ENCODE measurements around the gene ORM1. TPM values are rescaled to one million over a fixed set of nuclear protein-coding genes. Genes with fewer than 3 reads are reported as not detected.

The ORM1 gene
- total and polyA plus RNA-seq, 2 of the 8 experiments (the other 6 are each of a cell fraction or from before 2014, with no cell fraction given) = 0.32 TPM; not detected in 1

DNA sequence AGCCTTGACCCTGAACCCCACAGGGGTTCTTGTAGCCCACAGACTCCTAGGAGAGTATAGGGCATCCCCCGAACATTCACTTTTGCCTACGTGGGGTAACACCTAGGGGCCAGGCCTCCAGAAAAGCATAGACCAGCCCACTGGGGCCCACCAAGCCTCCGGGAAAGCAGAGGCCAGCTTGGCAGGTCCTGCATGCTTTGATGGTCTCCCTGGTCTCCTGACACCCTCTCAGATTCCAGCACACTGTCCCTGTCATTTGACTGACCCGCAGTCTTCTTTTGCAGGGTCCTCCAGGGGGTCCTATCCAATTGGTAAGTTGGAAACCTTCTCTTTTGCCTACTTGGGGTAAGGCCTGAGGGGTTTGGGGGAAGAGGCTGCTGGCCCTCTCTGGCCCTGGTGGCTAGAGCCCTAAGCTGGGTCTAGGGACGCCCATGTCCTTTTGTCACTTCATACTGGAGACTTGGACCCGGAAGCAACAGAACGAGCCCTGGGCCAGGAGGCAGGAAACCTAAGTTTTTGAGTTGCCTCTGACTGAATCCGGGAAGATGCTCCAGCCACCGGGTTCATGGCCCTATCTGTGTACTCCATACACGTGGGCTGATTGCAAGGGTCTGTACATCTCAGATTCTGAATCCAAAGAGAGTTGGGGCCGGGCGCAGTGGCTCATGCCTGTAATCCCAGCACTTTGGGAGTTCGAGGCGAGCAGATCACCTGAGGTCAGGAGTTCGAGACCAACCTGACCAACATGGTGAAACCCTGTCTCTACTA is 20.9 kb upstream of the ORM1 start:
- H2BK5ac ChIP-seq (ENCODE audit: low read depth, low read length) = no peak overlapping the region
- CTCF ChIA-PET (ENCODE audit: partially characterized antibody) = interaction anchor here (1.0 to 1.2 kb wide), 3 partner anchors 11 to 218 kb away, joined by 3 to 4 read pairs (median 3); no protein-coding TSS in a partner anchor
- no peak overlapping the region for H2AFZ ChIP-seq (ENCODE audit: low read length)
- H3K18ac ChIP-seq (ENCODE audit: extremely low read depth, low read length) = no peak overlapping the region
- H3K23ac ChIP-seq (ENCODE audit: insufficient read length) = no peak overlapping the region
- H3K23me2 ChIP-seq (ENCODE audit: low read depth, low read length) = no peaks in the 10 kb centered on the region
- 84% methylated on average over 15 of the region's 15 CpGs; no CpG with 5 or more reads in 1 of the 2 experiments for WGBS, 2 experiments (ENCODE audit: extremely low coverage in 1 of 2, insufficient coverage in 1 of 2, insufficient read length in 1 of 2, insufficient replicate concordance in 2 of 2, low coverage in 1 of 2, low lambda C conversion rate in 2 of 2, missing lambda C conversion rate in 1 of 2)
- no peak overlapping the region for H2AK5ac ChIP-seq (ENCODE audit: low read depth, low read length)
- no peak overlapping the region for H2BK120ac ChIP-seq (replicated peaks; ENCODE audit: low read depth, low read length)
- H3K79me1 ChIP-seq (ENCODE audit: low read depth, low read length) = no peaks in the 10 kb centered on the region
- H2BK15ac ChIP-seq (ENCODE audit: low read length) = no peak overlapping the region
- H3K4me3 ChIP-seq (ENCODE audit: extremely low read depth in 1 of 4, insufficient read depth in 2 of 4, low read depth in 3 of 4, low read length in 4 of 4) = no peak overlapping the region
- H3K79me2 ChIP-seq (ENCODE audit: control insufficient read depth in 1 of 2, insufficient read depth in 2 of 2, low read length in 2 of 2) = no peaks in the 10 kb centered on the region
- H3K14ac ChIP-seq (ENCODE audit: insufficient read length) = no peak overlapping the region
- H3K4ac ChIP-seq (replicated peaks; ENCODE audit: insufficient read length, low read depth, low read length) = no peak overlapping the region
- no peak for FAIRE-seq
- no peak for TF ChIP-seq CHD1 (IDR thresholded peaks at IDR 0.05; ENCODE audit: low read depth, low read length)
- TF ChIP-seq POLR2A (IDR thresholded peaks at IDR 0.05; ENCODE audit: control extremely low read depth in 1 of 2, low read depth in 2 of 2, low read length in 2 of 2) = no peak
- TF ChIP-seq SIX5 (IDR thresholded peaks at IDR 0.05; ENCODE audit: low read depth, low read length) = no peak
- TF ChIP-seq, protein P1, sequence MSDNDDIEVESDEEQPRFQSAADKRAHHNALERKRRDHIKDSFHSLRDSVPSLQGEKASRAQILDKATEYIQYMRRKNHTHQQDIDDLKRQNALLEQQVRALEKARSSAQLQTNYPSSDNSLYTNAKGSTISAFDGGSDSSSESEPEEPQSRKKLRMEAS (IDR thresholded peaks at IDR 0.05) = no peak
- no peak for TF ChIP-seq CTBP2 (IDR thresholded peaks at IDR 0.05; ENCODE audit: borderline replicate concordance, insufficient read depth, insufficient read length, low read length)
- TF ChIP-seq BCL11A (IDR thresholded peaks at IDR 0.05; ENCODE audit: low read depth in 2 of 2, low read length in 2 of 2) = no peak
- no peak for TF ChIP-seq FOSL1 (IDR thresholded peaks at IDR 0.05; ENCODE audit: insufficient read depth, low read depth, low read length)
- no peak for TF ChIP-seq HDAC6 (IDR thresholded peaks at IDR 0.05; ENCODE audit: low read depth, low read length)
- no peak for TF ChIP-seq YY1 (IDR thresholded peaks at IDR 0.05; ENCODE audit: low read depth, low read length)
- no peak for TF ChIP-seq CHD2 (IDR thresholded peaks at IDR 0.05; ENCODE audit: low read length)
- no peak for TF ChIP-seq NANOG (IDR thresholded peaks at IDR 0.05; ENCODE audit: insufficient read depth, low read depth, low read length, poor library complexity, severe bottlenecking)
- no peak for TF ChIP-seq NRF1 (IDR thresholded peaks at IDR 0.05; ENCODE audit: low read depth, low read length)
- no peak for TF ChIP-seq TAF1 (IDR thresholded peaks at IDR 0.05; ENCODE audit: low read depth, low read length)
- TF ChIP-seq CBX5 (IDR thresholded peaks at IDR 0.05; ENCODE audit: low read depth, low read length) = no peak
- no peak overlapping the region for H4K5ac ChIP-seq (ENCODE audit: insufficient read length, low read depth, low read length)
- POLR2A ChIA-PET (ENCODE audit: partially characterized antibody) = no interaction called here
- H3K4me1 ChIP-seq (replicated peaks in 1 of 4; ENCODE audit: control insufficient read depth in 3 of 4, insufficient read depth in 4 of 4, low read length in 3 of 4) = no peaks in the 10 kb centered on the region; a peak in 2 of 7 replicates
- no peak overlapping the region for H4K8ac ChIP-seq (ENCODE audit: extremely low read depth, insufficient read depth, low read length)
- peak in 1 of 2 experiments; percentile 27 for DNase-seq (ENCODE audit: low read depth in 1 of 2, low spot score in 2 of 2)
- H4K91ac ChIP-seq (replicated peaks; ENCODE audit: insufficient read length, low read length) = no peak overlapping the region
- H3K27ac ChIP-seq (ENCODE audit: low read depth, low read length) = no peak overlapping the region
- no peak overlapping the region for H3K9ac ChIP-seq (replicated peaks in 1 of 4; ENCODE audit: extremely low read depth in 1 of 4, low read depth in 3 of 4, low read length in 3 of 4)
- no peak overlapping the region for H2BK20ac ChIP-seq (ENCODE audit: low read length)
- no peak overlapping the region for H3K4me2 ChIP-seq (ENCODE audit: insufficient read depth in 1 of 2, low read depth in 2 of 2, low read length in 2 of 2)
- H4K20me1 ChIP-seq (replicated peaks in 1 of 2; ENCODE audit: control insufficient read depth in 1 of 2, insufficient read depth in 2 of 2, low read length in 2 of 2) = peaks cover 0 to 1% of the 10 kb centered on the region in 2 experiments
- H3K36me3 ChIP-seq (ENCODE audit: control insufficient read depth in 2 of 4, insufficient read depth in 4 of 4, low read length in 3 of 4) = peaks cover 0 to 10% (median 1%) of the 10 kb centered on the region in 4 experiments; a peak in 2 of 8 replicates
- H3K56ac ChIP-seq (replicated peaks; ENCODE audit: insufficient read length, low read depth, low read length) = no peak overlapping the region
- no peak overlapping the region for H2BK12ac ChIP-seq (ENCODE audit: low read depth, low read length)
- H3K9me3 ChIP-seq (ENCODE audit: insufficient read depth in 2 of 2, low read depth in 1 of 2, low read length in 1 of 2) = no peaks in the 10 kb centered on the region
- no peaks in the 10 kb centered on the region for H3K27me3 ChIP-seq (replicated peaks in 1 of 4; ENCODE audit: control insufficient read depth in 3 of 4, extremely low read depth in 1 of 4, insufficient read depth in 3 of 4, low read length in 3 of 4)

All from H1 (cell line).